Progenitor cell of endocrine pancreas (in vitro differentiated cells): Measurements from ENCODE around the gene PHF21A. TPM values are rescaled to one million over a fixed set of nuclear protein-coding genes. Genes with fewer than 3 reads are reported as not detected.

ENCODE experiments used
- DNase-seq: peaks from one replicate; pipeline ENCODE4 v3.0.0; 2021; ENCODE audit warnings: low spot score; ENCODE audit not compliant: unreplicated experiment
- H3K27ac Mint-ChIP-seq: 2 replicates; pipeline ENCODE4 v1.8.0; 2021; ENCODE audit warnings: mild to moderate bottlenecking, moderate library complexity, mixed read lengths
- H3K27me3 Mint-ChIP-seq: 2 replicates; pipeline ENCODE4 v1.8.0; 2021; ENCODE audit warnings: mixed read lengths
- H3K36me3 Mint-ChIP-seq: 2 replicates; pipeline ENCODE4 v1.8.0; 2022; ENCODE audit warnings: mixed read lengths; ENCODE audit not compliant: insufficient read depth
- H3K4me1 Mint-ChIP-seq: 2 replicates; pipeline ENCODE4 v1.8.0; 2021; ENCODE audit warnings: low read depth, mixed read lengths
- H3K4me3 Mint-ChIP-seq: 2 replicates; pipeline ENCODE4 v1.8.0; 2021; ENCODE audit warnings: low read depth, mild to moderate bottlenecking, moderate library complexity, mixed read lengths
- H3K9me3 Mint-ChIP-seq: 2 replicates; pipeline ENCODE4 v1.8.0; 2021; ENCODE audit warnings: low read depth, mixed read lengths
- CTCF ChIP-seq: fragments of 200-600 bp; sonication (generic); IDR thresholded peaks from one replicate; pipeline ENCODE4 v1.5.0; 2021; ENCODE audit warnings: antibody characterized with exemption, mild to moderate bottlenecking; ENCODE audit not compliant: unreplicated experiment
- total RNA-seq: library from RNA; stranded (reverse); gene quantifications from 2 replicates; pipeline ENCODE4 v1.2.1, GENCODE V29; 2021

Gene PHF21A
- total RNA-seq, 1 donor from 2014 or later: 70.1 TPM

GRCh38 chr11:46105134-46105628 lies 16.1 kb downstream of the PHF21A start:
- Mint-ChIP-seq H3K4me1 (peaks cover 15% of the 10 kb centered on the region), H3K4me3 (no peak overlapping the region), H3K27ac (peak overlapping the region; percentile 13), H3K27me3 (no peaks in the 10 kb centered on the region), H3K36me3 (no peaks in the 10 kb centered on the region), H3K9me3 (no peaks in the 10 kb centered on the region)
- no peak for DNase-seq
- no peak for TF ChIP-seq CTCF

- Mint-ChIP-seq H3K27ac (no peak overlapping the region), H3K4me1 (peaks cover 32% of the 10 kb centered on the region), H3K36me3 (no peaks in the 10 kb centered on the region), H3K9me3 (no peaks in the 10 kb centered on the region), H3K27me3 (no peaks in the 10 kb centered on the region), H3K4me3 (no peak overlapping the region)
- DNase-seq: no peak
- TF ChIP-seq CTCF: no peak
Measured at GRCh38 chr11:46102843-46103242, 18.4 kb downstream of the PHF21A start.

- no peaks in the 10 kb centered on the region for H3K27me3 Mint-ChIP-seq
- H3K36me3 Mint-ChIP-seq: peaks cover 2% of the 10 kb centered on the region
- DNase-seq: no peak
Measured at GRCh38 chr11:46100670-46101069, 20.6 kb downstream of the PHF21A start.

GRCh38 chr11:46099963-46100316 lies 21.3 kb downstream of the PHF21A start:
- no peaks in the 10 kb centered on the region for H3K27me3 Mint-ChIP-seq
- peaks cover 22% of the 10 kb centered on the region for H3K4me1 Mint-ChIP-seq
- no peak for DNase-seq
- no peak overlapping the region for H3K4me3 Mint-ChIP-seq
- peaks cover 4% of the 10 kb centered on the region for H3K9me3 Mint-ChIP-seq
- peaks cover 2% of the 10 kb centered on the region for H3K36me3 Mint-ChIP-seq
- TF ChIP-seq CTCF: no peak
- H3K27ac Mint-ChIP-seq: peak overlapping the region; percentile 88

More at GRCh38 chr11:46100670-46101069, 20.6 kb downstream of the PHF21A start:
- H3K4me1 Mint-ChIP-seq: peaks cover 26% of the 10 kb centered on the region
- peaks cover 4% of the 10 kb centered on the region for H3K9me3 Mint-ChIP-seq
- no peak overlapping the region for H3K4me3 Mint-ChIP-seq
- TF ChIP-seq CTCF: no peak
- no peak overlapping the region for H3K27ac Mint-ChIP-seq

- Mint-ChIP-seq H3K4me3 (no peak overlapping the region), H3K9me3 (no peaks in the 10 kb centered on the region)
Measured at GRCh38 chr11:46090375-46090774, 30.9 kb downstream of the PHF21A start.

More at GRCh38 chr11:46090375-46090774, 30.9 kb downstream of the PHF21A start:
- Mint-ChIP-seq H3K27ac (no peak overlapping the region), H3K4me1 (no peaks in the 10 kb centered on the region), H3K27me3 (no peaks in the 10 kb centered on the region), H3K36me3 (peaks cover 6% of the 10 kb centered on the region)
- no peak for TF ChIP-seq CTCF
- no peak for DNase-seq
